GM23338 (cell line): ENCODE data around the gene INPP5D. TPM values are rescaled to one million over a fixed set of nuclear protein-coding genes. Genes with fewer than 3 reads are reported as not detected.
A peak's percentile ranks its signal among the peaks of the same experiment; 100 is the strongest.

Experiments
- ATAC-seq: fragments of 200-7000 bp; cut with Tn5 transposase; 3 replicates; pipeline ENCODE4 v1.9.1; 2020
- DNase-seq: peaks from one replicate; pipeline ENCODE4 v3.0.0-alpha.2; 2015; ENCODE audit warnings: low spot score
- H2AFZ ChIP-seq: fragments of 200-600 bp; sonication (generic); 2 replicates; pipeline ENCODE4 v1.8.0; 2016; ENCODE audit warnings: antibody characterized with exemption, mild to moderate bottlenecking, moderate library complexity
- H3F3A ChIP-seq: fragments of 200-600 bp; sonication (generic); replicated peaks from 2 replicates; pipeline ENCODE4 v1.8.0; 2017; ENCODE audit warnings: antibody characterized with exemption, mixed run types, low read depth
- H3K27ac ChIP-seq: fragments of 200-600 bp; sonication (generic); 2 replicates; pipeline ENCODE4 v1.6.1; 2016; ENCODE audit warnings: low read depth
- H3K27me3 ChIP-seq: fragments of 200-600 bp; sonication (generic); 2 replicates; pipeline ENCODE4 v1.8.0; 2016; ENCODE audit warnings: mild to moderate bottlenecking, mixed run types, moderate library complexity; ENCODE audit not compliant: insufficient read depth
- H3K36me3 ChIP-seq: fragments of 200-600 bp; sonication (generic); 2 replicates; pipeline ENCODE4 v1.8.0; 2016; ENCODE audit warnings: mild to moderate bottlenecking; ENCODE audit not compliant: insufficient read depth
- H3K4me1 ChIP-seq: fragments of 200-600 bp; sonication (generic); 2 replicates; pipeline ENCODE4 v1.8.0; 2016; ENCODE audit warnings: mild to moderate bottlenecking, moderate library complexity; ENCODE audit not compliant: insufficient read depth
- H3K4me2 ChIP-seq: fragments of 200-600 bp; sonication (generic); 2 replicates; pipeline ENCODE4 v1.7.1; 2017; ENCODE audit warnings: mixed run types
- H3K4me3 ChIP-seq: fragments of 200-600 bp; sonication (generic); 2 replicates; pipeline ENCODE4 v1.6.1; 2016; ENCODE audit warnings: mixed run types
- H3K79me2 ChIP-seq: fragments of 200-600 bp; sonication (generic); replicated peaks from 2 replicates; pipeline ENCODE4 v1.8.0; 2017; ENCODE audit warnings: mild to moderate bottlenecking; ENCODE audit not compliant: insufficient read depth
- H3K9me2 ChIP-seq: fragments of 200-600 bp; sonication (generic); 2 replicates; pipeline ENCODE4 v1.8.0; 2017; ENCODE audit not compliant: insufficient read depth
- H4K20me1 ChIP-seq: fragments of 200-600 bp; sonication (generic); replicated peaks from 2 replicates; pipeline ENCODE4 v1.8.0; 2017; ENCODE audit warnings: mild to moderate bottlenecking; ENCODE audit not compliant: insufficient read depth
- H3K27ac Mint-ChIP-seq: 2 replicates; pipeline ENCODE4 v1.8.0; 2020; ENCODE audit warnings: inconsistent platforms, mild to moderate bottlenecking, moderate library complexity, mixed read lengths
- H3K27me3 Mint-ChIP-seq: 3 replicates; pipeline ENCODE4 v1.8.0; 2022; ENCODE audit warnings: low read depth, mild to moderate bottlenecking, moderate library complexity, mixed read lengths, inconsistent platforms; ENCODE audit not compliant: insufficient read depth, poor library complexity
- H3K36me3 Mint-ChIP-seq: 3 replicates; pipeline ENCODE4 v1.8.0; 2021; ENCODE audit warnings: low read depth, mild to moderate bottlenecking, inconsistent platforms, moderate library complexity, mixed read lengths
- H3K4me1 Mint-ChIP-seq: 3 replicates; pipeline ENCODE4 v1.8.0; 2020; ENCODE audit warnings: mild to moderate bottlenecking, inconsistent platforms, mixed read lengths
- H3K4me3 Mint-ChIP-seq: 3 replicates; pipeline ENCODE4 v1.8.0; 2021; ENCODE audit warnings: moderate library complexity, mild to moderate bottlenecking, inconsistent platforms, mixed read lengths
- H3K9me3 Mint-ChIP-seq: 3 replicates; pipeline ENCODE4 v1.8.0; 2020; ENCODE audit warnings: moderate library complexity, mild to moderate bottlenecking, inconsistent platforms, mixed read lengths
- CREB1 ChIP-seq: fragments of 250-450 bp; sonication (Bioruptor Pico); IDR thresholded peaks from 2 replicates; pipeline ENCODE4 v1.5.0; 2020; ENCODE audit warnings: low read depth, mild to moderate bottlenecking, moderate library complexity
- CTCF ChIP-seq, 2 experiments: fragments of 200-600 bp in 1 of 2; sonication (generic) in 1 of 2; conservative IDR thresholded peaks; 2 replicates each; pipeline versions ENCODE4 v1.5.1 to v1.6.1; 2016 to 2017; ENCODE audit warnings: antibody characterized with exemption in 2 of 2, low read depth in 2 of 2, mild to moderate bottlenecking in 2 of 2, moderate library complexity in 1 of 2
- ETS1 ChIP-seq: IDR thresholded peaks from 2 replicates; pipeline ENCODE4 v1.6.1; 2016; ENCODE audit warnings: antibody characterized with exemption
- EZH2 ChIP-seq: fragments of 200-600 bp; sonication (generic); IDR thresholded peaks from one replicate; pipeline ENCODE4 v1.8.0; 2017; ENCODE audit warnings: antibody characterized with exemption, mild to moderate bottlenecking, low read depth; ENCODE audit not compliant: unreplicated experiment
- EZH2phosphoT487 ChIP-seq: fragments of 200-600 bp; sonication (generic); IDR thresholded peaks from one replicate; pipeline ENCODE4 v1.8.1; 2018; ENCODE audit warnings: antibody characterized with exemption; ENCODE audit not compliant: unreplicated experiment
- JUNB ChIP-seq: IDR thresholded peaks from one replicate; pipeline ENCODE4 v1.6.1; 2016; ENCODE audit warnings: antibody characterized with exemption; ENCODE audit not compliant: unreplicated experiment
- NANOG ChIP-seq: IDR thresholded peaks from 2 replicates; pipeline ENCODE4 v1.6.1; 2016; ENCODE audit warnings: antibody characterized with exemption, borderline replicate concordance
- POLR2AphosphoS5 ChIP-seq: IDR thresholded peaks from 2 replicates; pipeline ENCODE4 v1.6.1; 2016; ENCODE audit warnings: antibody characterized with exemption, low read depth
- STAT1 ChIP-seq: IDR thresholded peaks from one replicate; pipeline ENCODE4 v1.6.1; 2016; ENCODE audit warnings: antibody characterized with exemption; ENCODE audit not compliant: unreplicated experiment
- ZNF331 ChIP-seq: fragments of 250-450 bp; sonication (Bioruptor Pico); IDR thresholded peaks from 2 replicates; pipeline ENCODE4 v1.5.0; 2020; ENCODE audit warnings: low read depth, mild to moderate bottlenecking, moderate library complexity
- polyA plus RNA-seq: library from polyadenylated mRNA; unstranded; fragments of >200 nt; fragmentation: Nextera tagmentation; extraction: Ambion mirVana; gene quantifications from 2 replicates; pipeline ENCODE4 v1.2.1, GENCODE V29; 2016
- total RNA-seq: library from RNA; depleted of rRNA; stranded (reverse); fragments of >200 nt; shearing (Covaris generic); gene quantifications from 2 replicates; pipeline ENCODE4 v1.2.3, GENCODE V29; 2014

INPP5D gene
- total and polyA plus RNA-seq, 2 experiments from 2014 or later: 6.6 to 8.3 TPM

- TF ChIP-seq ETS1 (no peak), POLR2AphosphoS5 (no peak), JUNB (no peak)
Measured at GRCh38 chr2:233029321-233029720, 30.8 kb upstream of the INPP5D start (continued).

- Mint-ChIP-seq H3K27ac (no peak overlapping the region), H3K4me1 (peaks cover 12% of the 10 kb centered on the region), H3K36me3 (peaks cover 3% of the 10 kb centered on the region; the same call in 1 of the 3 replicates), H3K27me3 (peaks cover 4% of the 10 kb centered on the region), H3K4me3 (no peak overlapping the region), H3K9me3 (no peaks in the 10 kb centered on the region; the same call in 2 of the 3 replicates)
- Histone ChIP-seq H3K79me2 (no peaks in the 10 kb centered on the region), H3K4me3 (no peak overlapping the region), H3F3A (peaks cover 13% of the 10 kb centered on the region), H3K4me2 (no peak overlapping the region), H3K36me3 (no peaks in the 10 kb centered on the region), H3K27me3 (no peaks in the 10 kb centered on the region), H3K4me1 (no peaks in the 10 kb centered on the region), H3K27ac (no peak overlapping the region), H2AFZ (peak overlapping the region; percentile 84), H4K20me1 (no peaks in the 10 kb centered on the region), H3K9me2 (peaks cover 6% of the 10 kb centered on the region; the same call in 1 of the 2 replicates)
- DNase-seq: peak; percentile 41
- no peak for TF ChIP-seq EZH2phosphoT487
- no peak for TF ChIP-seq EZH2
- TF ChIP-seq CTCF (conservative IDR thresholded peaks at IDR 0.05; ENCODE audit: low read depth in 2 of 2): peak; percentile 12 to 34; a peak in 1 of 4 replicates
- ATAC-seq: peak; percentile 80
Measured at GRCh38 chr2:233031556-233032500, 28.3 kb upstream of the INPP5D start.

GRCh38 chr2:233032551-233033320 lies 27.4 kb upstream of the INPP5D start, which contains the start of gene NEU2:
TSS of gene NEU2 (plus strand) at chr2:233032672. CDS start at chr2:233032672, 0 bp downstream.
- peaks cover 3% of the 10 kb centered on the region; the same call in 1 of the 3 replicates for H3K9me3 Mint-ChIP-seq
- TF ChIP-seq NANOG (no peak), STAT1 (no peak), CTCF (conservative IDR thresholded peaks at IDR 0.05; ENCODE audit: low read depth in 2 of 2) (no peak), CREB1 (no peak), ETS1 (no peak), EZH2phosphoT487 (no peak), EZH2 (no peak), POLR2AphosphoS5 (no peak), JUNB (no peak), ZNF331 (CRISPR knock-in tag) (no peak)

More at GRCh38 chr2:233032551-233033320, 27.4 kb upstream of the INPP5D start, which contains the start of gene NEU2:
- Mint-ChIP-seq H3K27ac (no peak within 1 kb of the TSS; the same call in 1 of the 2 replicates), H3K4me3 (no peak within 1 kb of the TSS), H3K36me3 (peaks cover 3% of the 10 kb centered on the region; the same call in 1 of the 3 replicates), H3K27me3 (peaks cover 4% of the 10 kb centered on the region), H3K4me1 (peaks cover 12% of the 10 kb centered on the region)
- no peaks in the 10 kb centered on the region for H3K79me2 ChIP-seq
- ATAC-seq: no peak
- no peaks in the 10 kb centered on the region for H3K36me3 ChIP-seq
- no peak within 1 kb of the TSS for H3K4me2 ChIP-seq
- peaks cover 13% of the 10 kb centered on the region for H3F3A ChIP-seq
- H3K4me3 ChIP-seq: no peak within 1 kb of the TSS
- peaks cover 6% of the 10 kb centered on the region; the same call in 1 of the 2 replicates for H3K9me2 ChIP-seq
- H3K27ac ChIP-seq: no peak within 1 kb of the TSS
- no peak for DNase-seq
- H3K4me1 ChIP-seq: no peaks in the 10 kb centered on the region
- H4K20me1 ChIP-seq: no peaks in the 10 kb centered on the region
- H2AFZ ChIP-seq: peak within 1 kb of the TSS; percentile 84
- H3K27me3 ChIP-seq: no peaks in the 10 kb centered on the region
